MM.1S (cell line): Measurements from ENCODE around the gene TRPM2.
A peak's percentile ranks its signal among the peaks of the same experiment; 100 is the strongest.

ENCODE experiments used
- EZH2 ChIP-seq: fragments of 300-600 bp; sonication (generic); optimal IDR thresholded peaks from 2 replicates; pipeline ENCODE3; 2017; ENCODE audit warnings: low read depth, mild to moderate bottlenecking, antibody characterized with exemption, low read length, mixed read lengths
- EZH2phosphoT487 ChIP-seq: fragments of 300-600 bp; sonication (generic); IDR thresholded peaks from 2 replicates; pipeline ENCODE4 v1.6.1; 2018; ENCODE audit warnings: antibody characterized with exemption, low read length
- TF ChIP-seq, protein P1 (sequence below): fragments of 300-600 bp; sonication (generic); IDR thresholded peaks from 2 replicates; pipeline ENCODE4 v1.5.1; 2016; ENCODE audit warnings: antibody characterized with exemption, low read length, mixed read lengths

DNA sequence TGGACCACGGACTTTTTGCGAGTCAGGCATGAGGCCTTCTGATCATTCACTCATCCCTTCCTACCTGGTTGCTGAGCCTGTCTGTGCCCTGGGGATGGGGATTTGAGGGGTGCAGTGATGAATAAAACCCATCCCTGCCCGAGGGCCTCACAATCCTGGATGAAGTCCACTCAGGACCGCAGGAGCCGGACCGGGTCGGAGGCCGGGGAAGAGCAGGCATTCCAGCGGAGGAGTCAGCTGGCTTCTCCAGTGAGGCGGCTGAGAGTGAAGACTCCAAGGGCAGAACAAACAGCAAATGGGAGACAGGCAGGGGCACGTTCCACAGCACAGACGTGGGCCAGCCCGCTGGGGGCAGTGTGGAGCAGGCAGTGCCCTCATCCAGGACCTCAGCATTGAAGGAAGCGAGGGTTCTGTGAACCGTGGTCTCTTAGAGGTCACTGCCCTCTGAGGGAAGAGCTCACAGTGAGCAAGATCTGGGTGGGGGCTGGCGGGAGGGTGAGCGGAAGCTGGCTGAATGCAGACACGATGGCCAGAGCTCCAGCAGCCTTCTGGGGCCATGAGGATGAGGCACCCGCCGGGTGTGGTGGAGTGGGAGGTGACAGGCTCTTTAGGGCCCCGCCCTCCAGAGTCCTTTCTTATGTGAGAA lies 91.0 kb downstream of the TRPM2 start:
- TF ChIP-seq, protein P1, sequence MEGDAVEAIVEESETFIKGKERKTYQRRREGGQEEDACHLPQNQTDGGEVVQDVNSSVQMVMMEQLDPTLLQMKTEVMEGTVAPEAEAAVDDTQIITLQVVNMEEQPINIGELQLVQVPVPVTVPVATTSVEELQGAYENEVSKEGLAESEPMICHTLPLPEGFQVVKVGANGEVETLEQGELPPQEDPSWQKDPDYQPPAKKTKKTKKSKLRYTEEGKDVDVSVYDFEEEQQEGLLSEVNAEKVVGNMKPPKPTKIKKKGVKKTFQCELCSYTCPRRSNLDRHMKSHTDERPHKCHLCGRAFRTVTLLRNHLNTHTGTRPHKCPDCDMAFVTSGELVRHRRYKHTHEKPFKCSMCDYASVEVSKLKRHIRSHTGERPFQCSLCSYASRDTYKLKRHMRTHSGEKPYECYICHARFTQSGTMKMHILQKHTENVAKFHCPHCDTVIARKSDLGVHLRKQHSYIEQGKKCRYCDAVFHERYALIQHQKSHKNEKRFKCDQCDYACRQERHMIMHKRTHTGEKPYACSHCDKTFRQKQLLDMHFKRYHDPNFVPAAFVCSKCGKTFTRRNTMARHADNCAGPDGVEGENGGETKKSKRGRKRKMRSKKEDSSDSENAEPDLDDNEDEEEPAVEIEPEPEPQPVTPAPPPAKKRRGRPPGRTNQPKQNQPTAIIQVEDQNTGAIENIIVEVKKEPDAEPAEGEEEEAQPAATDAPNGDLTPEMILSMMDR, result peak; percentile 50
- no peak for TF ChIP-seq EZH2
- no peak for TF ChIP-seq EZH2phosphoT487
